Tongue (tissue), 2 donors: ENCODE results near the gene SLC30A2. TPM values are rescaled to one million over a fixed set of nuclear protein-coding genes. Genes with fewer than 3 reads are reported as not detected.
A peak's percentile ranks its signal among the peaks of the same experiment; 100 is the strongest.

Experiments used
- DNase-seq: peaks from one replicate; pipeline ENCODE4 v3.0.0-alpha.2; 2015
- total RNA-seq: library from RNA; depleted of rRNA; stranded (reverse); fragments of >200 nt; gene quantifications from one replicate; pipeline ENCODE4 v1.2.3, GENCODE V29; 2014

Gene SLC30A2
- total RNA-seq, 1 donor from 2014 or later = 1.2 TPM

GRCh38 chr1:26038904-26039303 lies 7.0 kb downstream of the SLC30A2 start:
- no peak for DNase-seq

GRCh38 chr1:26038477-26038876 lies 7.4 kb downstream of the SLC30A2 start:
- no peak for DNase-seq

- no peak for DNase-seq
Measured at GRCh38 chr1:26037904-26038303, 8.0 kb downstream of the SLC30A2 start.

GRCh38 chr1:26036756-26037281 lies 9.1 kb downstream of the SLC30A2 start:
- no peak for DNase-seq

GRCh38 chr1:26035959-26036755 lies 9.8 kb downstream of the SLC30A2 start:
- DNase-seq = peak; percentile 90

- DNase-seq = peak; percentile 96
Measured at GRCh38 chr1:26035203-26035958, 10.5 kb downstream of the SLC30A2 start.

GRCh38 chr1:26034504-26035202 lies 11.3 kb downstream of the SLC30A2 start:
- no peak for DNase-seq

GRCh38 chr1:26032656-26033357 lies 13.1 kb downstream of the SLC30A2 start:
- no peak for DNase-seq

GRCh38 chr1:26031611-26032220 lies 14.2 kb downstream of the SLC30A2 start:
- DNase-seq = no peak

GRCh38 chr1:26031196-26031595 lies 14.7 kb downstream of the SLC30A2 start:
- DNase-seq = no peak

GRCh38 chr1:26029864-26030481 lies 15.9 kb downstream of the SLC30A2 start:
- no peak for DNase-seq

GRCh38 chr1:26029054-26029863 lies 16.7 kb downstream of the SLC30A2 start:
- no peak for DNase-seq

GRCh38 chr1:26028490-26028980 lies 17.4 kb downstream of the SLC30A2 start:
- DNase-seq = peak; percentile 51

- no peak for DNase-seq
Measured at GRCh38 chr1:26027716-26028489, 18.0 kb downstream of the SLC30A2 start.

GRCh38 chr1:26025517-26025916 lies 20.4 kb downstream of the SLC30A2 start:
- DNase-seq = no peak

GRCh38 chr1:26025060-26025459 lies 20.9 kb downstream of the SLC30A2 start:
- DNase-seq = no peak

- DNase-seq = peak; percentile 62
Measured at GRCh38 chr1:26023826-26024225, 22.1 kb downstream of the SLC30A2 start.

- no peak for DNase-seq
Measured at GRCh38 chr1:26023009-26023408, 22.9 kb downstream of the SLC30A2 start.

- DNase-seq = no peak
Measured at GRCh38 chr1:26022404-26022779, 23.5 kb downstream of the SLC30A2 start.
